GM23338 (cell line): Measurements from ENCODE around the gene EDNRA. TPM values are rescaled to one million over a fixed set of nuclear protein-coding genes. Genes with fewer than 3 reads are reported as not detected.

Source experiments
- ATAC-seq: fragments of 200-7000 bp; cut with Tn5 transposase; 3 replicates; pipeline ENCODE4 v1.9.1; 2020
- DNase-seq: peaks from one replicate; pipeline ENCODE4 v3.0.0-alpha.2; 2015; ENCODE audit warnings: low spot score
- H2AFZ ChIP-seq: fragments of 200-600 bp; sonication (generic); 2 replicates; pipeline ENCODE4 v1.8.0; 2016; ENCODE audit warnings: antibody characterized with exemption, mild to moderate bottlenecking, moderate library complexity
- H3F3A ChIP-seq: fragments of 200-600 bp; sonication (generic); replicated peaks from 2 replicates; pipeline ENCODE4 v1.8.0; 2017; ENCODE audit warnings: antibody characterized with exemption, mixed run types, low read depth
- H3K27ac ChIP-seq: fragments of 200-600 bp; sonication (generic); 2 replicates; pipeline ENCODE4 v1.6.1; 2016; ENCODE audit warnings: low read depth
- H3K27me3 ChIP-seq: fragments of 200-600 bp; sonication (generic); 2 replicates; pipeline ENCODE4 v1.8.0; 2016; ENCODE audit warnings: mild to moderate bottlenecking, mixed run types, moderate library complexity; ENCODE audit not compliant: insufficient read depth
- H3K36me3 ChIP-seq: fragments of 200-600 bp; sonication (generic); 2 replicates; pipeline ENCODE4 v1.8.0; 2016; ENCODE audit warnings: mild to moderate bottlenecking; ENCODE audit not compliant: insufficient read depth
- H3K4me1 ChIP-seq: fragments of 200-600 bp; sonication (generic); 2 replicates; pipeline ENCODE4 v1.8.0; 2016; ENCODE audit warnings: mild to moderate bottlenecking, moderate library complexity; ENCODE audit not compliant: insufficient read depth
- H3K4me2 ChIP-seq: fragments of 200-600 bp; sonication (generic); 2 replicates; pipeline ENCODE4 v1.7.1; 2017; ENCODE audit warnings: mixed run types
- H3K4me3 ChIP-seq: fragments of 200-600 bp; sonication (generic); 2 replicates; pipeline ENCODE4 v1.6.1; 2016; ENCODE audit warnings: mixed run types
- H3K79me2 ChIP-seq: fragments of 200-600 bp; sonication (generic); replicated peaks from 2 replicates; pipeline ENCODE4 v1.8.0; 2017; ENCODE audit warnings: mild to moderate bottlenecking; ENCODE audit not compliant: insufficient read depth
- H3K9me2 ChIP-seq: fragments of 200-600 bp; sonication (generic); 2 replicates; pipeline ENCODE4 v1.8.0; 2017; ENCODE audit not compliant: insufficient read depth
- H4K20me1 ChIP-seq: fragments of 200-600 bp; sonication (generic); replicated peaks from 2 replicates; pipeline ENCODE4 v1.8.0; 2017; ENCODE audit warnings: mild to moderate bottlenecking; ENCODE audit not compliant: insufficient read depth
- H3K27ac Mint-ChIP-seq: 2 replicates; pipeline ENCODE4 v1.8.0; 2020; ENCODE audit warnings: inconsistent platforms, mild to moderate bottlenecking, moderate library complexity, mixed read lengths
- H3K27me3 Mint-ChIP-seq: 3 replicates; pipeline ENCODE4 v1.8.0; 2022; ENCODE audit warnings: low read depth, mild to moderate bottlenecking, moderate library complexity, mixed read lengths, inconsistent platforms; ENCODE audit not compliant: insufficient read depth, poor library complexity
- H3K36me3 Mint-ChIP-seq: 3 replicates; pipeline ENCODE4 v1.8.0; 2021; ENCODE audit warnings: low read depth, mild to moderate bottlenecking, inconsistent platforms, moderate library complexity, mixed read lengths
- H3K4me1 Mint-ChIP-seq: 3 replicates; pipeline ENCODE4 v1.8.0; 2020; ENCODE audit warnings: mild to moderate bottlenecking, inconsistent platforms, mixed read lengths
- H3K4me3 Mint-ChIP-seq: 3 replicates; pipeline ENCODE4 v1.8.0; 2021; ENCODE audit warnings: moderate library complexity, mild to moderate bottlenecking, inconsistent platforms, mixed read lengths
- H3K9me3 Mint-ChIP-seq: 3 replicates; pipeline ENCODE4 v1.8.0; 2020; ENCODE audit warnings: moderate library complexity, mild to moderate bottlenecking, inconsistent platforms, mixed read lengths
- CTCF ChIP-seq, 2 experiments: fragments of 200-600 bp in 1 of 2; sonication (generic) in 1 of 2; conservative IDR thresholded peaks; 2 replicates each; pipeline versions ENCODE4 v1.5.1 to v1.6.1; 2016 to 2017; ENCODE audit warnings: antibody characterized with exemption in 2 of 2, low read depth in 2 of 2, mild to moderate bottlenecking in 2 of 2, moderate library complexity in 1 of 2
- EZH2phosphoT487 ChIP-seq: fragments of 200-600 bp; sonication (generic); IDR thresholded peaks from one replicate; pipeline ENCODE4 v1.8.1; 2018; ENCODE audit warnings: antibody characterized with exemption; ENCODE audit not compliant: unreplicated experiment
- JUNB ChIP-seq: IDR thresholded peaks from one replicate; pipeline ENCODE4 v1.6.1; 2016; ENCODE audit warnings: antibody characterized with exemption; ENCODE audit not compliant: unreplicated experiment
- NANOG ChIP-seq: IDR thresholded peaks from 2 replicates; pipeline ENCODE4 v1.6.1; 2016; ENCODE audit warnings: antibody characterized with exemption, borderline replicate concordance
- POLR2AphosphoS5 ChIP-seq: IDR thresholded peaks from 2 replicates; pipeline ENCODE4 v1.6.1; 2016; ENCODE audit warnings: antibody characterized with exemption, low read depth
- STAT1 ChIP-seq: IDR thresholded peaks from one replicate; pipeline ENCODE4 v1.6.1; 2016; ENCODE audit warnings: antibody characterized with exemption; ENCODE audit not compliant: unreplicated experiment
- ZNF114 ChIP-seq: fragments of 250-450 bp; sonication (Bioruptor Pico); IDR thresholded peaks from 2 replicates; pipeline ENCODE4 v1.5.0; 2020; ENCODE audit warnings: mild to moderate bottlenecking, moderate library complexity
- ZNF331 ChIP-seq: fragments of 250-450 bp; sonication (Bioruptor Pico); IDR thresholded peaks from 2 replicates; pipeline ENCODE4 v1.5.0; 2020; ENCODE audit warnings: low read depth, mild to moderate bottlenecking, moderate library complexity
- polyA plus RNA-seq: library from polyadenylated mRNA; unstranded; fragments of >200 nt; fragmentation: Nextera tagmentation; extraction: Ambion mirVana; gene quantifications from 2 replicates; pipeline ENCODE4 v1.2.1, GENCODE V29; 2016
- total RNA-seq: library from RNA; depleted of rRNA; stranded (reverse); fragments of >200 nt; shearing (Covaris generic); gene quantifications from 2 replicates; pipeline ENCODE4 v1.2.3, GENCODE V29; 2014
- TF ChIP-seq, protein P1 (sequence below): fragments of 250-450 bp; sonication (Bioruptor Pico); IDR thresholded peaks from 2 replicates; pipeline ENCODE4 v1.5.0; 2020; ENCODE audit warnings: mild to moderate bottlenecking, moderate library complexity

EDNRA gene
- total and polyA plus RNA-seq, 2 experiments from 2014 or later: 1.5 to 5.0 TPM

DNA sequence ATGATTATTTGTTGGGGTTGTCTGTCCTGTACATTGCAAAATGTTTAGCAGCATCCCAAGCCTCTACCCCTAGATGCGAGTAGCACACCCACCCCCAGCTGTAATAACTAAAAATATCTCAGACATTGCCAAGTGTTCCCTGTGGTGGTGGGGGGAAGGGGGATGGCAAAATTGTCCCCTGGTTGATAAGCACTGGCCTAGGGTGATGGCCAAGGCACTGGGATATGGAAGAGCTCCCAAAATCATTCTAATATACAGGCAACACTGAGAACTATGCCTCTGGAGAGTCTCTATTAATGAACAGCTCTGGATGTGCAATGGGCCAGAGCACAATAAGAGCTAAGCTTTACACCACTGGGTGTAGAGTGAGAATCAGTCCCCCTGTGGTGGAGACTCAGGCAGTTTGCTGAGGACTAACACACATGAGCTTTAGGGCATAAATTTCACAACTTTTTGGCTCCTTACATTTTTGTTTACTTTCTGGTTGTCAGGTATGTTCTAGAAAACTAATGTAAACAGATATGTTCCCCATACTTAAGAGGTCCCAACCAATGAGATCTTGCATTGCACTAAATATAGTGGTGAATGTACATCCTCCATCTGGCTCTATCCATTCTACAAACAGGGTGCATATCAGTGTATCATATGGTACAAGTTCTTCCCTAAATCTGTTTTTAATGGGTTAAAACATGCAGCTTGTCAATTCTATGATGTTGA, 34.5 kb downstream of the EDNRA start:
- Mint-ChIP-seq H3K27me3 (no peaks in the 10 kb centered on the region), H3K4me3 (no peak overlapping the region), H3K36me3 (no peaks in the 10 kb centered on the region), H3K9me3 (no peaks in the 10 kb centered on the region), H3K4me1 (0 out of 3 replicates have a peak, but pooled peaks cover 2% of the 10 kb centered on the region), H3K27ac (no peak overlapping the region)
- Histone ChIP-seq H3K9me2 (no peaks in the 10 kb centered on the region), H3K27me3 (no peaks in the 10 kb centered on the region), H3K4me1 (no peaks in the 10 kb centered on the region), H3K4me3 (no peak overlapping the region), H4K20me1 (no peaks in the 10 kb centered on the region), H3K36me3 (no peaks in the 10 kb centered on the region), H3F3A (no peaks in the 10 kb centered on the region), H3K79me2 (no peaks in the 10 kb centered on the region), H3K4me2 (no peak overlapping the region), H3K27ac (no peak overlapping the region), H2AFZ (no peak overlapping the region)
- no peak for TF ChIP-seq POLR2AphosphoS5
- TF ChIP-seq NANOG: no peak
- no peak for TF ChIP-seq STAT1
- no peak for TF ChIP-seq ZNF331
- no peak for TF ChIP-seq JUNB
- no peak for TF ChIP-seq CTCF (conservative IDR thresholded peaks at IDR 0.05; ENCODE audit: low read depth in 2 of 2)
- TF ChIP-seq EZH2phosphoT487: no peak
- TF ChIP-seq, protein P1, sequence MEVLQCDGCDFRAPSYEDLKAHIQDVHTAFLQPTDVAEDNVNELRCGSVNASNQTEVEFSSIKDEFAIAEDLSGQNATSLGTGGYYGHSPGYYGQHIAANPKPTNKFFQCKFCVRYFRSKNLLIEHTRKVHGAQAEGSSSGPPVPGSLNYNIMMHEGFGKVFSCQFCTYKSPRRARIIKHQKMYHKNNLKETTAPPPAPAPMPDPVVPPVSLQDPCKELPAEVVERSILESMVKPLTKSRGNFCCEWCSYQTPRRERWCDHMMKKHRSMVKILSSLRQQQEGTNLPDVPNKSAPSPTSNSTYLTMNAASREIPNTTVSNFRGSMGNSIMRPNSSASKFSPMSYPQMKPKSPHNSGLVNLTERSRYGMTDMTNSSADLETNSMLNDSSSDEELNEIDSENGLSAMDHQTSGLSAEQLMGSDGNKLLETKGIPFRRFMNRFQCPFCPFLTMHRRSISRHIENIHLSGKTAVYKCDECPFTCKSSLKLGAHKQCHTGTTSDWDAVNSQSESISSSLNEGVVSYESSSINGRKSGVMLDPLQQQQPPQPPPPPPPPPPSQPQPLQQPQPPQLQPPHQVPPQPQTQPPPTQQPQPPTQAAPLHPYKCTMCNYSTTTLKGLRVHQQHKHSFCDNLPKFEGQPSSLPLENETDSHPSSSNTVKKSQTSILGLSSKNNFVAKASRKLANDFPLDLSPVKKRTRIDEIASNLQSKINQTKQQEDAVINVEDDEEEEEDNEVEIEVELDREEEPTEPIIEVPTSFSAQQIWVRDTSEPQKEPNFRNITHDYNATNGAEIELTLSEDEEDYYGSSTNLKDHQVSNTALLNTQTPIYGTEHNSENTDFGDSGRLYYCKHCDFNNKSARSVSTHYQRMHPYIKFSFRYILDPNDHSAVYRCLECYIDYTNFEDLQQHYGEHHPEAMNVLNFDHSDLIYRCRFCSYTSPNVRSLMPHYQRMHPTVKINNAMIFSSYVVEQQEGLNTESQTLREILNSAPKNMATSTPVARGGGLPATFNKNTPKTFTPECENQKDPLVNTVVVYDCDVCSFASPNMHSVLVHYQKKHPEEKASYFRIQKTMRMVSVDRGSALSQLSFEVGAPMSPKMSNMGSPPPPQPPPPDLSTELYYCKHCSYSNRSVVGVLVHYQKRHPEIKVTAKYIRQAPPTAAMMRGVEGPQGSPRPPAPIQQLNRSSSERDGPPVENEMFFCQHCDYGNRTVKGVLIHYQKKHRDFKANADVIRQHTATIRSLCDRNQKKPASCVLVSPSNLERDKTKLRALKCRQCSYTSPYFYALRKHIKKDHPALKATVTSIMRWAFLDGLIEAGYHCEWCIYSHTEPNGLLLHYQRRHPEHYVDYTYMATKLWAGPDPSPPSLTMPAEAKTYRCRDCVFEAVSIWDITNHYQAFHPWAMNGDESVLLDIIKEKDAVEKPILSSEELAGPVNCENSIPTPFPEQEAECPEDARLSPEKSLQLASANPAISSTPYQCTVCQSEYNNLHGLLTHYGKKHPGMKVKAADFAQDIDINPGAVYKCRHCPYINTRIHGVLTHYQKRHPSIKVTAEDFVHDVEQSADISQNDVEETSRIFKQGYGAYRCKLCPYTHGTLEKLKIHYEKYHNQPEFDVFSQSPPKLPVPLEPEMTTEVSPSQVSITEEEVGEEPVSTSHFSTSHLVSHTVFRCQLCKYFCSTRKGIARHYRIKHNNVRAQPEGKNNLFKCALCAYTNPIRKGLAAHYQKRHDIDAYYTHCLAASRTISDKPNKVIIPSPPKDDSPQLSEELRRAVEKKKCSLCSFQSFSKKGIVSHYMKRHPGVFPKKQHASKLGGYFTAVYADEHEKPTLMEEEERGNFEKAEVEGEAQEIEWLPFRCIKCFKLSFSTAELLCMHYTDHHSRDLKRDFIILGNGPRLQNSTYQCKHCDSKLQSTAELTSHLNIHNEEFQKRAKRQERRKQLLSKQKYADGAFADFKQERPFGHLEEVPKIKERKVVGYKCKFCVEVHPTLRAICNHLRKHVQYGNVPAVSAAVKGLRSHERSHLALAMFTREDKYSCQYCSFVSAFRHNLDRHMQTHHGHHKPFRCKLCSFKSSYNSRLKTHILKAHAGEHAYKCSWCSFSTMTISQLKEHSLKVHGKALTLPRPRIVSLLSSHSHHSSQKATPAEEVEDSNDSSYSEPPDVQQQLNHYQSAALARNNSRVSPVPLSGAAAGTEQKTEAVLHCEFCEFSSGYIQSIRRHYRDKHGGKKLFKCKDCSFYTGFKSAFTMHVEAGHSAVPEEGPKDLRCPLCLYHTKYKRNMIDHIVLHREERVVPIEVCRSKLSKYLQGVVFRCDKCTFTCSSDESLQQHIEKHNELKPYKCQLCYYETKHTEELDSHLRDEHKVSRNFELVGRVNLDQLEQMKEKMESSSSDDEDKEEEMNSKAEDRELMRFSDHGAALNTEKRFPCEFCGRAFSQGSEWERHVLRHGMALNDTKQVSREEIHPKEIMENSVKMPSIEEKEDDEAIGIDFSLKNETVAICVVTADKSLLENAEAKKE: no peak
- no peak for TF ChIP-seq ZNF114 (CRISPR knock-in tag)
- ATAC-seq (no peak), DNase-seq (no peak)
